ENCODE data around the gene POLR2I.

DNA sequence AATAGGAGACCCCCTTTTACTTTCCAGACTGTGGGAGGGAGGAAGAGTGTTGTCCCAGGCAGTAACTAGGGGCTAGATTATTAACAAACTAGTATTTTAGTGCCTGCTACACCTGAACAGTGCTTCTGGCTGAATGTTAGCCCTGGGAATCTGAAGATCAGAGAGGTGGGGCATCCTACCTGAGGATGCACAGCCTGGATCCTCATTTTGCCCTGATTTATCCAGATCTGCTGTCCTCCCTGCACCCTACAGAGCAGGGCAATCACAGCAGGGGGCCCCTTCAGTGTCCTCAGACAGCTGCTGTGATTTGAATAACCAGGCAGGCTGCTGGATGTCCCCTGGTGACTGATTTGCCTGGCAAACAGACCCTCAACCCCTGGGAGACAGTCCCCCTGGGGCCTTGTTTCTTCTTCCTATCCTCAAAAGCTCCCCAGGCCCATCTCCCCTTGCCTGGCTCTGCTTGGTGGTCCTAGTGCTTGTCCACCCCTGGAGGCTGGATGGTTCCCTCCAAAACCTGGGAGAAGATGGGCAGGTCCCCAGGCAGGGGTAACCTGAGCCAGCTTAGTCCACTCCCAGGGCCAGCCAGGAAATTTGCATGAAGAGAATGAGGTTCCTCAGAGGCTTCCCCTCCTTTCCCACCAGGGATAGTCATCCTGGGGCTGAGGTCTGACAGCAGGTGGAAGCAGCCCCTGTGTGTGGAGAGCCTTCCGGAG lies 4.0 kb downstream of the POLR2I start, which contains the start of gene OVOL3:
- no peak for TF ChIP-seq CTCF (IDR thresholded peaks at IDR 0.05)
- TF ChIP-seq EP300 (IDR thresholded peaks at IDR 0.05): no peak
